ENCODE data around the gene RAI1.

- TF ChIP-seq POLR2AphosphoS5 (IDR thresholded peaks at IDR 0.05; ENCODE audit: low read depth, low read length), result no peak
- TF ChIP-seq REST (IDR thresholded peaks at IDR 0.05; ENCODE audit: insufficient read depth in 1 of 2, low read depth in 2 of 2, low read length in 2 of 2), result no peak
- no peak for TF ChIP-seq TAF1 (IDR thresholded peaks at IDR 0.05; ENCODE audit: borderline replicate concordance, insufficient read depth, low read length)
Observed at GRCh38 chr17:17826342-17826713, 145.1 kb downstream of the RAI1 start.

All from PFSK-1 (cell line).